ENCODE measurements around the gene BRMS1L. TPM values are rescaled to one million over a fixed set of nuclear protein-coding genes. Genes with fewer than 3 reads are reported as not detected.

BRMS1L gene
- total and polyA plus RNA-seq, 2 donors from 2014 or later = 7.3 to 9.0 TPM

DNA sequence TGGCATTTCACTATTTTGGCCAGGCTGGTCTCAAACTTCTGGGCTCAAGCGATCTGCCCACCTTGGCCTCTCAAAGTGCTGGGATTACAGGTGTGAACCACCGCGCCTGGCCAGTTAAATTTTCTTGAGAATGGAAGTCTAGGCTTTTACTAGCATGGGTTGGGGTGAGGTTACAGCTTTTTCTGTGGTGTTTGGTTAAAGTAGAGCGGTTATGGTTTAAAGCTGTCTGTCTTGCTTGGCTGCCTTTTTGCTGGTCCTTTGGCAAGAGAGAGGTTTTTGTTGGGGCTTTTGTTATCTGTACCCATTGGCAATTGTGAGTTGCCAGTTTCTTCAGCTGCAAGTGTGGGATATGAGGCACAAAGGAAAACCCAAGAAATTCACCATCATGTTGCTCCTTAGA lies 84.1 kb downstream of the BRMS1L start:
- H3K27me3 ChIP-seq (ENCODE audit: control insufficient read depth, insufficient read depth, low read length) = no peaks in the 10 kb centered on the region
- H3K27ac ChIP-seq (ENCODE audit: low read depth in 2 of 2, low read length in 2 of 2) = no peak overlapping the region
- no peak for FAIRE-seq
- DNase-seq = no peak
- H3K4me1 ChIP-seq (ENCODE audit: control insufficient read depth in 2 of 3, insufficient read depth in 2 of 3, low read depth in 1 of 3, low read length in 3 of 3) = no peaks in the 10 kb centered on the region
- H3K9me3 ChIP-seq (ENCODE audit: control insufficient read depth in 2 of 3, insufficient read depth in 1 of 3, low read length in 3 of 3) = no peaks in the 10 kb centered on the region
- no peak overlapping the region for H3K9ac ChIP-seq (ENCODE audit: low read length in 3 of 3)
- H3K4me3 ChIP-seq (ENCODE audit: low read length in 3 of 3) = no peak overlapping the region
- no peaks in the 10 kb centered on the region for H3K36me3 ChIP-seq (ENCODE audit: control insufficient read depth in 2 of 3, insufficient read depth in 3 of 3, low read length in 3 of 3)
- TF ChIP-seq, protein P1, sequence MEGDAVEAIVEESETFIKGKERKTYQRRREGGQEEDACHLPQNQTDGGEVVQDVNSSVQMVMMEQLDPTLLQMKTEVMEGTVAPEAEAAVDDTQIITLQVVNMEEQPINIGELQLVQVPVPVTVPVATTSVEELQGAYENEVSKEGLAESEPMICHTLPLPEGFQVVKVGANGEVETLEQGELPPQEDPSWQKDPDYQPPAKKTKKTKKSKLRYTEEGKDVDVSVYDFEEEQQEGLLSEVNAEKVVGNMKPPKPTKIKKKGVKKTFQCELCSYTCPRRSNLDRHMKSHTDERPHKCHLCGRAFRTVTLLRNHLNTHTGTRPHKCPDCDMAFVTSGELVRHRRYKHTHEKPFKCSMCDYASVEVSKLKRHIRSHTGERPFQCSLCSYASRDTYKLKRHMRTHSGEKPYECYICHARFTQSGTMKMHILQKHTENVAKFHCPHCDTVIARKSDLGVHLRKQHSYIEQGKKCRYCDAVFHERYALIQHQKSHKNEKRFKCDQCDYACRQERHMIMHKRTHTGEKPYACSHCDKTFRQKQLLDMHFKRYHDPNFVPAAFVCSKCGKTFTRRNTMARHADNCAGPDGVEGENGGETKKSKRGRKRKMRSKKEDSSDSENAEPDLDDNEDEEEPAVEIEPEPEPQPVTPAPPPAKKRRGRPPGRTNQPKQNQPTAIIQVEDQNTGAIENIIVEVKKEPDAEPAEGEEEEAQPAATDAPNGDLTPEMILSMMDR (IDR thresholded peaks at IDR 0.05; ENCODE audit: borderline replicate concordance, extremely low read depth, insufficient read depth) = no peak
- intact Hi-C loops (cut with DNase I) = no loop called here

DNA sequence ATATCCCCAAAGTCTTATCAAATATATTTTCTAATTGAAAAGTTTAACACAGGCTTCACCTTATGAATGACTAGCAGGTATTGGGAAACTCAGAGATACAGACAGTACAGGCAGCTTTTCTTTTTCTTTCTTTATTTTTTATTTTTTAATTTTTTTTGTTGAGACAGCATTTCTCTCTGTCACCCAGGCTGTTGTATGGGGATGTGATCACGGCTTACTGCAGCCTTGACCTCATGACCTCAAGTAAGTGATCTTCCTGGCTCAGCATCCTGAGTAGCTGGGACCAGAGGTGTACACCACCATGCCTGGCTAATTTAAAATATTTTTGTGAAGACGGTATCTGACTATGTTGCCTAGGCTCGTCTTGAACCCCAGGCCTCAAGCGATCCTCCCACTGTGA lies 85.0 kb downstream of the BRMS1L start:
- no peak overlapping the region for H3K9ac ChIP-seq (ENCODE audit: low read length in 3 of 3)
- H3K36me3 ChIP-seq (ENCODE audit: control insufficient read depth in 2 of 3, insufficient read depth in 3 of 3, low read length in 3 of 3) = no peaks in the 10 kb centered on the region
- H3K4me1 ChIP-seq (ENCODE audit: control insufficient read depth in 2 of 3, insufficient read depth in 2 of 3, low read depth in 1 of 3, low read length in 3 of 3) = no peaks in the 10 kb centered on the region
- H3K9me3 ChIP-seq (ENCODE audit: control insufficient read depth in 2 of 3, insufficient read depth in 1 of 3, low read length in 3 of 3) = no peaks in the 10 kb centered on the region
- H3K27ac ChIP-seq (ENCODE audit: low read depth in 2 of 2, low read length in 2 of 2) = no peak overlapping the region
- no peak for FAIRE-seq
- H3K27me3 ChIP-seq (ENCODE audit: control insufficient read depth, insufficient read depth, low read length) = no peaks in the 10 kb centered on the region
- intact Hi-C loops (cut with DNase I) = no loop called here
- TF ChIP-seq, protein P1 (IDR thresholded peaks at IDR 0.05; ENCODE audit: borderline replicate concordance, extremely low read depth, insufficient read depth) = no peak
- no peak for DNase-seq
- H3K4me3 ChIP-seq (ENCODE audit: low read length in 3 of 3) = no peak overlapping the region

DNA sequence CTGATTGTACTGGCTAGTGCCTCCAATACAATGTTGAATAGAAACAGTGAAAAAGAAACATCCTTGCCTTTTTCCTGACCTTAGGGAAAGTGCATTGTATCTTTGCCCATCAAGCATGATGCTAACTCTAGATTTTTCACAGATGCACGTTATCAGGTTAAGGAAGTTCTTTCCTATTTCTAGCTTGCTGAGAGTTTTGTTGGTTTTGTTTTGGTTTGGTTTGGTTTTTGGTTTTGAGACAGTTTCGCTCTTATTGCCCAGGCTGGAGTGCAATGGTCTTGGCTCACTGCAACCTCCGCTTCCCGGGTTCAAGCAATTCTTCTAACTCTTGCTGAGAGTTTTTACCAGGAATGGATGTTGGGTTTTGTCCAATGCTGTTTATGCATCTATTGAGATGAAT lies 89.0 kb downstream of the BRMS1L start:
- DNase-seq (no peak), FAIRE-seq (no peak)
- H3K4me1 ChIP-seq (ENCODE audit: control insufficient read depth in 2 of 3, insufficient read depth in 2 of 3, low read depth in 1 of 3, low read length in 3 of 3) = no peaks in the 10 kb centered on the region
- TF ChIP-seq, protein P1 (IDR thresholded peaks at IDR 0.05; ENCODE audit: borderline replicate concordance, extremely low read depth, insufficient read depth) = no peak
- intact Hi-C loops (cut with DNase I) = no loop called here
- no peak overlapping the region for H3K4me3 ChIP-seq (ENCODE audit: low read length in 3 of 3)
- no peak overlapping the region for H3K27ac ChIP-seq (ENCODE audit: low read depth in 2 of 2, low read length in 2 of 2)
- no peaks in the 10 kb centered on the region for H3K27me3 ChIP-seq (ENCODE audit: control insufficient read depth, insufficient read depth, low read length)
- no peaks in the 10 kb centered on the region for H3K9me3 ChIP-seq (ENCODE audit: control insufficient read depth in 2 of 3, insufficient read depth in 1 of 3, low read length in 3 of 3)
- H3K36me3 ChIP-seq (ENCODE audit: control insufficient read depth in 2 of 3, insufficient read depth in 3 of 3, low read length in 3 of 3) = no peaks in the 10 kb centered on the region
- no peak overlapping the region for H3K9ac ChIP-seq (ENCODE audit: low read length in 3 of 3)

DNA sequence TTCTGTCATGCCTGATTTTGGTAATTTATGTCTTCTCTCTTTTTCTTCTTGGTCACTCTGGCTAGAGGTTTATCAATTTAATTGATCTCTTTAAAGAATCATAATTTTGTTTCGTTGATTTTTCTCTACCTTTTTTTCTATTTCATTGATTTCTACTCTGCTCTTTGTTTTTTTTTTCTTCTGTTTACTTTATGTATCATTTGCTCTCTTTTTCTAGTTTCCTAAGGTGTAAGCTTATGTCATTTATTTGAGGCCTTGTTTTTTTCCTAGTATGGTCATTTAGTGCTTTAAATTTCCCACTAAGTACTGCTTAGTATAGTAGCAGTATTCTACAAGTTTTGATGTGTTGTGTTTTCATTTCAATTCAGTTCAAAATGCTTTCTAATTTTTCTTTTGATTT lies 89.6 kb downstream of the BRMS1L start:
- Histone ChIP-seq H3K9me3 (ENCODE audit: control insufficient read depth in 2 of 3, insufficient read depth in 1 of 3, low read length in 3 of 3) (no peaks in the 10 kb centered on the region), H3K4me1 (ENCODE audit: control insufficient read depth in 2 of 3, insufficient read depth in 2 of 3, low read depth in 1 of 3, low read length in 3 of 3) (no peaks in the 10 kb centered on the region), H3K27me3 (ENCODE audit: control insufficient read depth, insufficient read depth, low read length) (no peaks in the 10 kb centered on the region), H3K4me3 (ENCODE audit: low read length in 3 of 3) (no peak overlapping the region), H3K36me3 (ENCODE audit: control insufficient read depth in 2 of 3, insufficient read depth in 3 of 3, low read length in 3 of 3) (no peaks in the 10 kb centered on the region), H3K27ac (ENCODE audit: low read depth in 2 of 2, low read length in 2 of 2) (no peak overlapping the region), H3K9ac (ENCODE audit: low read length in 3 of 3) (no peak overlapping the region)
- FAIRE-seq (no peak), DNase-seq (no peak)
- TF ChIP-seq, protein P1 (IDR thresholded peaks at IDR 0.05; ENCODE audit: borderline replicate concordance, extremely low read depth, insufficient read depth) = no peak
- intact Hi-C loops (cut with DNase I) = no loop called here

Data from kidney (tissue), 14 donors.